IMR-90 (cell line): Measurements from ENCODE around the gene DCTN5. TPM values are rescaled to one million over a fixed set of nuclear protein-coding genes. Genes with fewer than 3 reads are reported as not detected.

Experiments used
- ATAC-seq: fragments of 200-7000 bp; cut with Tn5 transposase; 2 replicates; pipeline ENCODE4 v1.9.1; 2020; ENCODE audit warnings: low read depth, mild to moderate bottlenecking, moderate library complexity
- BruUV-seq: library from RNA; stranded (reverse); fragments of 400-500 nt; replicated peaks from 2 replicates; lab custom pipeline; 2021; lab: Mats Ljungman, UMichigan
- CTCF ChIA-PET: fragments of 300-600 bp; formaldehyde crosslinking; extraction: SDS; loops from one replicate; lab custom pipeline; 2021; ENCODE audit warnings: antibody characterized with exemption; lab: Yijun Ruan, JAX
- POLR2A ChIA-PET: fragments of 300-600 bp; sonication (Branson Sonifier 250); formaldehyde crosslinking; loops from one replicate; lab custom pipeline; 2022; ENCODE audit warnings: antibody characterized with exemption; ENCODE audit not compliant: unreplicated experiment; lab: Charles Lee
- DNase-seq: peaks from one replicate; pipeline ENCODE4 v3.0.0; 2013
- H2AFZ ChIP-seq: replicated peaks from 2 replicates; pipeline ENCODE3; 2013; ENCODE audit warnings: low read length, mild to moderate bottlenecking; ENCODE audit not compliant: poor library complexity
- H2AK5ac ChIP-seq: 2 replicates; pipeline ENCODE4 v1.6.1; 2013; ENCODE audit warnings: low read depth, low read length, inconsistent platforms
- H2AK9ac ChIP-seq: replicated peaks from 2 replicates; pipeline ENCODE3; 2013; ENCODE audit warnings: mild to moderate bottlenecking, low read depth, low read length, moderate library complexity; ENCODE audit not compliant: poor library complexity
- H2BK120ac ChIP-seq: 2 replicates; pipeline ENCODE4 v1.6.1; 2013; ENCODE audit warnings: low read depth, low read length, inconsistent platforms
- H2BK15ac ChIP-seq: 3 replicates; pipeline ENCODE4 v1.6.1; 2013; ENCODE audit warnings: low read depth, low read length, inconsistent platforms
- H2BK20ac ChIP-seq: 2 replicates; pipeline ENCODE4 v1.6.1; 2013; ENCODE audit warnings: low read depth, mild to moderate bottlenecking, inconsistent platforms, low read length, moderate library complexity
- H2BK5ac ChIP-seq: 2 replicates; pipeline ENCODE4 v1.6.1; 2013; ENCODE audit warnings: mild to moderate bottlenecking, low read depth, low read length, inconsistent platforms; ENCODE audit not compliant: poor library complexity, severe bottlenecking
- H3K14ac ChIP-seq: replicated peaks from 2 replicates; pipeline ENCODE4 v1.6.1; 2013; ENCODE audit warnings: low read depth, low read length, inconsistent platforms
- H3K18ac ChIP-seq: 2 replicates; pipeline ENCODE4 v1.6.1; 2013; ENCODE audit warnings: low read depth, low read length, control low read depth
- H3K23ac ChIP-seq: 2 replicates; pipeline ENCODE4 v1.6.1; 2013; ENCODE audit warnings: low read depth, low read length, inconsistent platforms
- H3K27ac ChIP-seq: 2 replicates; pipeline ENCODE4 v1.5.1; 2013; ENCODE audit warnings: mild to moderate bottlenecking, control low read depth, low read length; ENCODE audit not compliant: insufficient read depth
- H3K27me3 ChIP-seq: 2 replicates; pipeline ENCODE4 v1.6.1; 2013; ENCODE audit warnings: low read length; ENCODE audit not compliant: control insufficient read depth, insufficient read depth
- H3K36me3 ChIP-seq: 2 replicates; pipeline ENCODE4 v1.6.1; 2013; ENCODE audit warnings: low read length, mixed read lengths; ENCODE audit not compliant: control insufficient read depth, insufficient read depth
- H3K4ac ChIP-seq: 2 replicates; pipeline ENCODE4 v1.6.1; 2013; ENCODE audit warnings: low read depth, low read length, inconsistent platforms
- H3K4me1 ChIP-seq: 2 replicates; pipeline ENCODE4 v1.6.1; 2013; ENCODE audit warnings: low read length, mixed read lengths; ENCODE audit not compliant: control insufficient read depth, insufficient read depth
- H3K4me2 ChIP-seq: 2 replicates; pipeline ENCODE4 v1.6.1; 2013; ENCODE audit warnings: low read depth, mild to moderate bottlenecking, control low read depth, low read length, moderate library complexity
- H3K4me3 ChIP-seq: 2 replicates; pipeline ENCODE4 v1.5.1; 2013; ENCODE audit warnings: low read depth, mild to moderate bottlenecking, control low read depth, low read length, moderate library complexity; ENCODE audit not compliant: insufficient read depth
- H3K56ac ChIP-seq: 2 replicates; pipeline ENCODE4 v1.6.1; 2013; ENCODE audit warnings: low read length, inconsistent platforms; ENCODE audit not compliant: insufficient read depth; ENCODE audit errors: extremely low read depth
- H3K79me1 ChIP-seq, 2 experiments: 2 replicates each; pipeline ENCODE4 v1.6.1; 2013; ENCODE audit warnings: low read length in 2 of 2, inconsistent platforms in 1 of 2, low read depth in 1 of 2
- H3K9ac ChIP-seq: 2 replicates; pipeline ENCODE4 v1.6.1; 2013; ENCODE audit warnings: low read depth, low read length, control low read depth
- H3K9me1 ChIP-seq: 2 replicates; pipeline ENCODE4 v1.6.1; 2013; ENCODE audit warnings: low read length, inconsistent platforms; ENCODE audit not compliant: insufficient read depth
- H3K9me3 ChIP-seq: 2 replicates; pipeline ENCODE4 v1.6.1; 2013; ENCODE audit warnings: low read length; ENCODE audit not compliant: control insufficient read depth, insufficient read depth
- H4K20me1 ChIP-seq: 2 replicates; pipeline ENCODE4 v1.6.1; 2013; ENCODE audit warnings: low read length, inconsistent platforms; ENCODE audit not compliant: insufficient read depth
- H4K5ac ChIP-seq: 2 replicates; pipeline ENCODE4 v1.6.1; 2013; ENCODE audit warnings: mild to moderate bottlenecking, low read depth, low read length, control low read depth
- H4K8ac ChIP-seq, 2 experiments: 2 replicates each; pipeline ENCODE4 v1.6.1; 2013; ENCODE audit warnings: low read depth in 2 of 2, low read length in 2 of 2, control low read depth in 1 of 2, inconsistent platforms in 1 of 2
- H4K91ac ChIP-seq: 2 replicates; pipeline ENCODE4 v1.6.1; 2013; ENCODE audit warnings: low read depth, low read length, inconsistent platforms; ENCODE audit not compliant: insufficient read depth
- BHLHE40 ChIP-seq: fragments of 150-350 bp; IDR thresholded peaks from 2 replicates; pipeline ENCODE4 v1.6.1; 2016; ENCODE audit warnings: mild to moderate bottlenecking, low read depth, low read length
- CHD1 ChIP-seq: IDR thresholded peaks from 2 replicates; pipeline ENCODE4 v1.6.1; 2012; ENCODE audit warnings: low read depth, low read length, improper control_type of control experiment
- ELK1 ChIP-seq: fragments of 150-350 bp; IDR thresholded peaks from 2 replicates; pipeline ENCODE4 v1.6.1; 2016; ENCODE audit warnings: low read depth, mild to moderate bottlenecking, low read length, moderate library complexity, borderline replicate concordance
- MAFK ChIP-seq: IDR thresholded peaks from 2 replicates; pipeline ENCODE4 v1.6.1; 2012; ENCODE audit warnings: low read depth, low read length, improper control_type of control experiment
- MXI1 ChIP-seq: IDR thresholded peaks from 2 replicates; pipeline ENCODE4 v1.6.1; 2012; ENCODE audit warnings: low read depth, mild to moderate bottlenecking, low read length, moderate library complexity, borderline replicate concordance
- NFE2L2 ChIP-seq: fragments of 150-350 bp; IDR thresholded peaks from 2 replicates; pipeline ENCODE4 v1.6.1; 2016; ENCODE audit warnings: low read depth, mild to moderate bottlenecking, low read length
- RAD21 ChIP-seq: IDR thresholded peaks from 2 replicates; pipeline ENCODE4 v1.6.1; 2012; ENCODE audit warnings: low read length, improper control_type of control experiment
- RFX5 ChIP-seq: IDR thresholded peaks from 2 replicates; pipeline ENCODE4 v1.8.0; 2012; ENCODE audit warnings: low read depth, mild to moderate bottlenecking, low read length, moderate library complexity
- SMC3 ChIP-seq: fragments of 150-350 bp; IDR thresholded peaks from 2 replicates; pipeline ENCODE4 v1.6.1; 2016; ENCODE audit warnings: low read depth, mild to moderate bottlenecking, antibody characterized with exemption, low read length, moderate library complexity
- WGBS, 2 experiments: methylation state at CpG; one replicate each; pipeline versions ENCODE4 v1.1.5 to v1.1.7; 2013; ENCODE audit warnings: missing lambda C conversion rate in 2 of 2; ENCODE audit not compliant: insufficient read length in 1 of 2; ENCODE audit errors: extremely low coverage in 2 of 2; 5-methylcytosine and 5-hydroxymethylcytosine counted together
- dilution Hi-C: fragments of 300-500 bp; cut with HindIII; formaldehyde crosslinking; loops from one replicate; pipeline ENCODE4 v1.14.3; 2018; ENCODE audit warnings: low sequenced_read_pairs; ENCODE audit not compliant: unreplicated experiment
- in situ Hi-C: fragments of 300-500 bp; cut with MboI; formaldehyde crosslinking; loops from 3 replicates; pipeline ENCODE4 v1.14.3; 2019; ENCODE audit warnings: low sequenced_read_pairs, inconsistent platforms, mixed read lengths
- intact Hi-C: fragments of 100-400 bp; cut with micrococcal nuclease; formaldehyde crosslinking; loops from 2 replicates; pipeline ENCODE4 v1.10.0; 2022
- polyA plus RNA-seq, 3 experiments: library from polyadenylated mRNA; depleted of rRNA; stranded (reverse); fragments of >200 nt; gene quantifications; 2 replicates each; pipeline ENCODE4 v1.2.3, GENCODE V29; 2012; ENCODE audit warnings: low replicate concordance in 1 of 3
- total RNA-seq: library from RNA; depleted of rRNA; stranded (reverse); fragments of >200 nt; gene quantifications from 2 replicates; pipeline ENCODE4 v1.2.3, GENCODE V29; 2012
- TF ChIP-seq, protein P1 (sequence below): conservative IDR thresholded peaks from 2 replicates; pipeline ENCODE4 v1.5.1; 2012; ENCODE audit warnings: mild to moderate bottlenecking, low read depth, low read length, improper control_type of control experiment

Gene DCTN5
- total and polyA plus RNA-seq, 2 of the 4 experiments (the other 2 are of a cell fraction) = 49.6 to 111 TPM

- H3K4me1 ChIP-seq = peaks cover 29% of the 10 kb centered on the region
- intact Hi-C loops = loop anchor here (10.0 kb wide), 1 partner anchor 836 kb away; no protein-coding TSS in a partner anchor
- in situ Hi-C loops = no loop called here
- POLR2A ChIA-PET = no interaction called here
- H3K9ac ChIP-seq = no peak overlapping the region
- H3K36me3 ChIP-seq = peaks cover 38% of the 10 kb centered on the region
- H4K8ac ChIP-seq = peak overlapping the region in 1 of 2 experiments; percentile 26; a peak in 1 of 4 replicates
- peak overlapping the region; percentile 43; the same call in 1 of the 2 replicates for H2BK120ac ChIP-seq
- peak overlapping the region; percentile 31; the same call in 1 of the 2 replicates for H3K23ac ChIP-seq
- H2AK9ac ChIP-seq = no peak overlapping the region
- peak overlapping the region; percentile 69; the same call in 1 of the 2 replicates for H4K5ac ChIP-seq
- H2AFZ ChIP-seq = no peak overlapping the region
- ATAC-seq (no peak), DNase-seq (no peak)
- peak overlapping the region; percentile 64 for H2BK20ac ChIP-seq
- H2AK5ac ChIP-seq = peak overlapping the region; percentile 81; the same call in 1 of the 2 replicates
- dilution Hi-C loops = no loop called here
- CTCF ChIA-PET = interaction anchor here (1.6 to 1.8 kb wide), 2 partner anchors 9 to 59 kb away, joined by 4 to 7 read pairs; partner anchors contain the start of gene PLK1
- BruUV-seq = no TSS peak
- no peaks in the 10 kb centered on the region for H3K27me3 ChIP-seq
- peak overlapping the region; percentile 44 for H3K18ac ChIP-seq
- no peak overlapping the region for H3K4me3 ChIP-seq
- H2BK15ac ChIP-seq = peak overlapping the region; percentile 49; the same call in 1 of the 3 replicates
- H4K20me1 ChIP-seq = peaks cover 17% of the 10 kb centered on the region; the same call in 1 of the 2 replicates
- H3K4me2 ChIP-seq = no peak overlapping the region
- peaks cover 24 to 48% of the 10 kb centered on the region in 2 experiments for H3K79me1 ChIP-seq
- no peaks in the 10 kb centered on the region for H3K9me3 ChIP-seq
- no peak overlapping the region for H4K91ac ChIP-seq
- WGBS, 2 experiments = no CpG with 5 or more reads among the region's 4 CpGs
- H3K4ac ChIP-seq = peak overlapping the region; percentile 84
- H3K9me1 ChIP-seq = peaks cover 31% of the 10 kb centered on the region
- peak overlapping the region; percentile 89; the same call in 1 of the 2 replicates for H3K27ac ChIP-seq
- peak overlapping the region; percentile 6 for H2BK5ac ChIP-seq
- TF ChIP-seq CHD1 = no peak
- TF ChIP-seq, protein P1, sequence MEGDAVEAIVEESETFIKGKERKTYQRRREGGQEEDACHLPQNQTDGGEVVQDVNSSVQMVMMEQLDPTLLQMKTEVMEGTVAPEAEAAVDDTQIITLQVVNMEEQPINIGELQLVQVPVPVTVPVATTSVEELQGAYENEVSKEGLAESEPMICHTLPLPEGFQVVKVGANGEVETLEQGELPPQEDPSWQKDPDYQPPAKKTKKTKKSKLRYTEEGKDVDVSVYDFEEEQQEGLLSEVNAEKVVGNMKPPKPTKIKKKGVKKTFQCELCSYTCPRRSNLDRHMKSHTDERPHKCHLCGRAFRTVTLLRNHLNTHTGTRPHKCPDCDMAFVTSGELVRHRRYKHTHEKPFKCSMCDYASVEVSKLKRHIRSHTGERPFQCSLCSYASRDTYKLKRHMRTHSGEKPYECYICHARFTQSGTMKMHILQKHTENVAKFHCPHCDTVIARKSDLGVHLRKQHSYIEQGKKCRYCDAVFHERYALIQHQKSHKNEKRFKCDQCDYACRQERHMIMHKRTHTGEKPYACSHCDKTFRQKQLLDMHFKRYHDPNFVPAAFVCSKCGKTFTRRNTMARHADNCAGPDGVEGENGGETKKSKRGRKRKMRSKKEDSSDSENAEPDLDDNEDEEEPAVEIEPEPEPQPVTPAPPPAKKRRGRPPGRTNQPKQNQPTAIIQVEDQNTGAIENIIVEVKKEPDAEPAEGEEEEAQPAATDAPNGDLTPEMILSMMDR = no peak
- TF ChIP-seq BHLHE40 = no peak
- TF ChIP-seq RFX5 = no peak
- no peak for TF ChIP-seq MXI1
- no peak for TF ChIP-seq SMC3
- no peak for TF ChIP-seq NFE2L2
- TF ChIP-seq RAD21 = no peak
- no peak for TF ChIP-seq MAFK
- TF ChIP-seq ELK1 = no peak
- H3K14ac ChIP-seq = peak overlapping the region; percentile 34
- H3K56ac ChIP-seq = no peak overlapping the region
These were observed 27.6 kb downstream of the DCTN5 start for GRCh38 chr16:23668873-23669272.
